ENCODE data around the gene LPXN. TPM values are rescaled to one million over a fixed set of nuclear protein-coding genes. Genes with fewer than 3 reads are reported as not detected.

LPXN gene
- total RNA-seq, 1 donor from 2014 or later, result 1.4 TPM

DNA sequence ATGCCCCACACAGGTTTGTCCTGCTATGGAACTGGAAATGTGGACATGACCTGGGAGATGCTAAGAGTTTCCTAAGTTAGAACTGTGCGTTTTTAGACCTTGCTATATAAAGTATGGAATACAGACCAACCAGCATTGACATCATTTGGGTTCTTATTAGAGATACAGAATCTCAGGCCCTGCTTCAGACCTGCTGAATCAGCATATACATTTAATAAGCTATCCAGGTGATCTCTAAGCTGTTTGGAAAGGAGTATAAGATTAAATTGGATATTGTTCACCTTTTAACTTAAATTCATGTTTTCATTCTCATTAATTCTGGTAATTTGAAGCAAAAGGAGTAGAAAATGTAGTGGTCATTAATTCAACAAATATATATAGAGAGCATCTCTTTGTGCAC, 39.9 kb upstream of the LPXN start:
- no peak for DNase-seq (ENCODE audit: low read depth)
- TF ChIP-seq, protein P1, sequence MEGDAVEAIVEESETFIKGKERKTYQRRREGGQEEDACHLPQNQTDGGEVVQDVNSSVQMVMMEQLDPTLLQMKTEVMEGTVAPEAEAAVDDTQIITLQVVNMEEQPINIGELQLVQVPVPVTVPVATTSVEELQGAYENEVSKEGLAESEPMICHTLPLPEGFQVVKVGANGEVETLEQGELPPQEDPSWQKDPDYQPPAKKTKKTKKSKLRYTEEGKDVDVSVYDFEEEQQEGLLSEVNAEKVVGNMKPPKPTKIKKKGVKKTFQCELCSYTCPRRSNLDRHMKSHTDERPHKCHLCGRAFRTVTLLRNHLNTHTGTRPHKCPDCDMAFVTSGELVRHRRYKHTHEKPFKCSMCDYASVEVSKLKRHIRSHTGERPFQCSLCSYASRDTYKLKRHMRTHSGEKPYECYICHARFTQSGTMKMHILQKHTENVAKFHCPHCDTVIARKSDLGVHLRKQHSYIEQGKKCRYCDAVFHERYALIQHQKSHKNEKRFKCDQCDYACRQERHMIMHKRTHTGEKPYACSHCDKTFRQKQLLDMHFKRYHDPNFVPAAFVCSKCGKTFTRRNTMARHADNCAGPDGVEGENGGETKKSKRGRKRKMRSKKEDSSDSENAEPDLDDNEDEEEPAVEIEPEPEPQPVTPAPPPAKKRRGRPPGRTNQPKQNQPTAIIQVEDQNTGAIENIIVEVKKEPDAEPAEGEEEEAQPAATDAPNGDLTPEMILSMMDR (conservative IDR thresholded peaks at IDR 0.05; ENCODE audit: low read depth, low read length), result no peak
- H3K4me3 ChIP-seq (ENCODE audit: low read depth, low read length), result no peak overlapping the region

DNA sequence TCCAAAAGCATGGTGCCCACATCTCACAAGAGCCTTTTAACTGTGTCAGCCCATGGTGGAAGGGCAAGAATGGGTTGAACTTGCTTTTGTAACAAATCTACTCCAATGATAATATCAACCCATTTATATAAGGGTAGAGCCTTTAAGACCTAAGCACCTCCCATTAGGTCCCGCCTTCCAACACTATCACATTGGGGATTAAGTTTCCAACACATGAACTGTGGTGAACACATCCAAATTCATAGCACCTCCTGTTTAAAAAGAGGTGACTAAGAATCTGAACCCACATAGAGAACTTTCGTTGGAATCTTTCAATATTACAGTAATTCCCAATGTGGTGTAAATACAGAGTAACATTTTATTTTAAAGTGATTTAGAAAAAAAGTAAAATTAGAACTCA, 37.6 kb upstream of the LPXN start:
- TF ChIP-seq, protein P1 (conservative IDR thresholded peaks at IDR 0.05; ENCODE audit: low read depth, low read length), result no peak
- no peak for DNase-seq (ENCODE audit: low read depth)
- H3K4me3 ChIP-seq (ENCODE audit: low read depth, low read length), result no peak overlapping the region

DNA sequence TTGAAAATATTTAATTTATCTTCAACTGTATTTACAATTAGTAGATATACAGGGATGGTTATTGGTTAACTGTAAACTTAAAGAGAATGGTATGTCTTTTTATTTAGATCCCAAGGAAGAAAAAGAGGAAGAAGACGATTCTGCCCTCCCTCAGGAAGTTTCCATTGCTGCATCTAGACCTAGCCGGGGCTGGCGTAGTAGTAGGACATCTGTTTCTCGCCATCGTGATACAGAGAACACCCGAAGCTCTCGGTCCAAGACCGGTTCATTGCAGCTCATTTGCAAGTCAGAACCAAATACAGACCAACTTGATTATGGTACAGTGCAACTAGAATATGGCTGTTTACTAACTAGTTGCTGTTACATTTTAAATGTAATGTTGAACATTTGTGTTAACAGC, 34.1 kb upstream of the LPXN start:
- no peak overlapping the region for H3K4me3 ChIP-seq (ENCODE audit: low read depth, low read length)
- TF ChIP-seq, protein P1 (conservative IDR thresholded peaks at IDR 0.05; ENCODE audit: low read depth, low read length), result no peak
- DNase-seq (ENCODE audit: low read depth), result no peak

DNA sequence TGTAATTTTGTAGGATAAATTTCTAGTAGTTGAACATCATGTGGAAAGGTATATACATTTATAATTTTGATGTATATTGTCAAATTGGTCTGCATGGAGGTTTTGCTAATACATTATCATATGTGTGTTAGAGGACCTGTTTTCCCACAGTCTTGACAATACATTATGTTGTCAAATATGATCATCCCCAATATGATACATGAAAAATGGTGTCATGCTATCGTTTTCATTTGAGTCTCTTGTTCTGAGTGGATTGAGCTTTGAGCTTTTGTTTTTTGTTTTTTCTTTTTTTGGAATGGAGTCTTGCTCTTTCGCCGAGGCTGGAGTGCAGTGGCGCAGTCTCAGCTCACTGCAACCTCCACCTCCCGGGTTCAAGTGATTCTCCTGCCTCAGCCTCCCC, 32.7 kb upstream of the LPXN start:
- TF ChIP-seq, protein P1 (conservative IDR thresholded peaks at IDR 0.05; ENCODE audit: low read depth, low read length), result no peak
- DNase-seq (ENCODE audit: low read depth), result no peak
- no peak overlapping the region for H3K4me3 ChIP-seq (ENCODE audit: low read depth, low read length)

DNA sequence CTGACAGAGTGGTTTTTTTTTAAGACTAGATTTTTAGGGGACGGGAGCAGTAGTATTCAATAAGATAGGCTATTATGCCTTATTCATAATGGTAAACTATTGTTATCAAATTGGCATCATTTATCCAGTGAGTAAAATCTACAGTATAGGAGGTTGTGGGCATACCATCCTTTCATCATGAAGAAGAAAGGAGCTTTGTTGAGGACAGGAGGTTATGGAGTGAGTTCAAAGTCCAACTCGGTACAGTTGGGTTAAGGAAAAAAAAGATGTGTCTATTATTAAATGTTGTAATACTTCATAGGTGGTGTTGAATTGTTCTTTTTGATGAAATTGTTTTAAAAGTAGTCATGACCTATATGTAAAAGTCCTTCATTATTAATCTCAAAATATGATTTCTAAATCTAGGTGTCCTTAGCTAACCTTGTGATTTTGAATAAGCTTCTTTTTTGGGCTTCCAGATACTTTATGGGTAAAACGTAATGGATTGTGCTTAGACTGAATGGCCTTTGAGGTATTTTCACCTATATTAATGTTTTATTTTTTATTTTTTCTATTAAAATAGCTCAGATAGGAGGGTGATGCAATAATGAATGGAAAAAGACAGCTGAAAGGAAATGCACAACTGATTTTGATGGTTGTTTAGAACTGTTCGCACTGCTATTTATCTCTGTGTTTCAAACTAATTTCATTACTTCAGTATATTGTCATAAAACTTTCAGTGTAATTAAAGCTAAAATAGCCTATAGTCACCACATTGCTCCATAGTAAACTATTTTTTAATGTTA, 31.5 kb upstream of the LPXN start:
- DNase-seq (ENCODE audit: low read depth), result no peak
- TF ChIP-seq, protein P1 (conservative IDR thresholded peaks at IDR 0.05; ENCODE audit: low read depth, low read length), result no peak
- H3K4me3 ChIP-seq (ENCODE audit: low read depth, low read length), result no peak overlapping the region

DNA sequence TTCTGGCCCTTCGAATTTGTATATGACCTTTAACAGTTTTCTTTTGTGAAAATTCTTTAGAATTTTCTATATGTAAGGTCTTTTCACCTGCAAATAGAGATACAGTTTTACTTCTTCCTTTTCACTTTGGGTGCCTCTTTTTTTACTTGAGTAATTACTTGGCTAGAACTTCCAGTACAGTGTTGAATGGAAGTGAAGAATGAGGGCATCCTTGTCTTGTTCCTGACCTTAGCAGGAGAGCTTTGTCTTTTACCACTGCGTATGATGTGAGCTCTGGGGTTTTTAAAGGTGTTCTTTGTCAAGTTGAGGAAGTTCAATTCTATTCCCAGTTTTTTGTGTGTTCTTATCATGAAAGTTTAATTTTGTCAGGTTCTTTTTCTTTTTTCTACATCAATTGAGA, 24.9 kb upstream of the LPXN start:
- no peak overlapping the region for H3K4me3 ChIP-seq (ENCODE audit: low read depth, low read length)
- TF ChIP-seq, protein P1 (conservative IDR thresholded peaks at IDR 0.05; ENCODE audit: low read depth, low read length), result no peak
- DNase-seq (ENCODE audit: low read depth), result no peak

Measured in epithelial cell of proximal tubule (primary cell).